Kidney (tissue), 14 donors: ENCODE results near the gene RAB34. TPM values are rescaled to one million over a fixed set of nuclear protein-coding genes. Genes with fewer than 3 reads are reported as not detected.

ENCODE experiments used
- DNase-seq, 5 donors: peaks; one replicate each; pipeline ENCODE4 v3.0.0-alpha.2; 2013 to 2020
- FAIRE-seq: peaks from 2 replicates; lab custom pipeline; 2012; peaks lifted over from hg19 to GRCh38; lab: Jason Lieb, UNC
- H3K27ac ChIP-seq, 2 donors: one replicate each; pipeline ENCODE4 v1.7.0; 2013; ENCODE audit warnings: low read depth in 2 of 2, low read length in 2 of 2, inconsistent platforms in 1 of 2
- H3K27me3 ChIP-seq: one replicate; pipeline ENCODE4 v1.7.1; 2013; ENCODE audit warnings: low read length, inconsistent platforms; ENCODE audit not compliant: control insufficient read depth, insufficient read depth
- H3K36me3 ChIP-seq, 3 donors: one replicate each; pipeline versions ENCODE4 v1.7.0 to v1.7.1; 2013; ENCODE audit warnings: low read length in 3 of 3, control low read depth in 1 of 3, inconsistent platforms in 1 of 3; ENCODE audit not compliant: insufficient read depth in 3 of 3, control insufficient read depth in 2 of 3
- H3K4me1 ChIP-seq, 3 donors: one replicate each; pipeline versions ENCODE4 v1.7.0 to v1.7.1; 2013; ENCODE audit warnings: low read length in 3 of 3, inconsistent platforms in 1 of 3, low read depth in 1 of 3; ENCODE audit not compliant: control insufficient read depth in 2 of 3, insufficient read depth in 2 of 3
- H3K4me3 ChIP-seq, 3 donors: one replicate each; pipeline versions ENCODE4 v1.7.0 to v1.8.1; 2013; ENCODE audit warnings: low read length in 3 of 3, control low read depth in 1 of 3, inconsistent platforms in 1 of 3
- H3K9ac ChIP-seq, 3 donors: one replicate each; pipeline versions ENCODE4 v1.7.0 to v1.7.1; 2013; ENCODE audit warnings: low read length in 3 of 3, control low read depth in 1 of 3, inconsistent platforms in 1 of 3
- H3K9me3 ChIP-seq, 3 donors: one replicate each; pipeline versions ENCODE4 v1.7.0 to v1.7.1; 2013; ENCODE audit warnings: low read length in 3 of 3, control low read depth in 1 of 3, inconsistent platforms in 1 of 3; ENCODE audit not compliant: control insufficient read depth in 2 of 3, insufficient read depth in 1 of 3
- intact Hi-C: fragments of 100-400 bp; cut with DNase I; formaldehyde crosslinking; loops from one replicate; pipeline ENCODE4 v1.11.1; 2022
- polyA plus RNA-seq: library from polyadenylated mRNA; stranded (reverse); fragments of 350-450 nt; fragmentation: Illumina TruSeq; extraction: RNeasy Lipid Tissue Mini Kit (QIAGEN cat#74804); gene quantifications from one replicate; pipeline ENCODE4 v1.2.3, GENCODE V29; 2014; ENCODE audit warnings: low read depth, low replicate concordance; ENCODE audit not compliant: insufficient read depth
- total RNA-seq: library from RNA; stranded (reverse); fragmentation: NEBNext Ultra II Directional; extraction: Animal tissue kit (Norgen Biotek cat#: 25700); gene quantifications from one replicate; pipeline ENCODE4 v1.2.1, GENCODE V29; 2021
- TF ChIP-seq, protein P1 (sequence below): IDR thresholded peaks from 3 replicates; pipeline ENCODE4 v1.5.1; 2012; ENCODE audit warnings: mild to moderate bottlenecking, moderate library complexity, borderline replicate concordance; ENCODE audit not compliant: insufficient read depth; ENCODE audit errors: extremely low read depth
- donor health status: control.
- donor health status: control.
- donor health status: control.
- donor health status: control.
- donor health status: control.
- donor health status: DM: yes; HTN: yes; CAD: no.
- donor health status: Normal renal cell carcinoma (clear cell type).

The RAB34 gene
- total and polyA plus RNA-seq, 2 donors from 2014 or later: 119 to 128 TPM

DNA sequence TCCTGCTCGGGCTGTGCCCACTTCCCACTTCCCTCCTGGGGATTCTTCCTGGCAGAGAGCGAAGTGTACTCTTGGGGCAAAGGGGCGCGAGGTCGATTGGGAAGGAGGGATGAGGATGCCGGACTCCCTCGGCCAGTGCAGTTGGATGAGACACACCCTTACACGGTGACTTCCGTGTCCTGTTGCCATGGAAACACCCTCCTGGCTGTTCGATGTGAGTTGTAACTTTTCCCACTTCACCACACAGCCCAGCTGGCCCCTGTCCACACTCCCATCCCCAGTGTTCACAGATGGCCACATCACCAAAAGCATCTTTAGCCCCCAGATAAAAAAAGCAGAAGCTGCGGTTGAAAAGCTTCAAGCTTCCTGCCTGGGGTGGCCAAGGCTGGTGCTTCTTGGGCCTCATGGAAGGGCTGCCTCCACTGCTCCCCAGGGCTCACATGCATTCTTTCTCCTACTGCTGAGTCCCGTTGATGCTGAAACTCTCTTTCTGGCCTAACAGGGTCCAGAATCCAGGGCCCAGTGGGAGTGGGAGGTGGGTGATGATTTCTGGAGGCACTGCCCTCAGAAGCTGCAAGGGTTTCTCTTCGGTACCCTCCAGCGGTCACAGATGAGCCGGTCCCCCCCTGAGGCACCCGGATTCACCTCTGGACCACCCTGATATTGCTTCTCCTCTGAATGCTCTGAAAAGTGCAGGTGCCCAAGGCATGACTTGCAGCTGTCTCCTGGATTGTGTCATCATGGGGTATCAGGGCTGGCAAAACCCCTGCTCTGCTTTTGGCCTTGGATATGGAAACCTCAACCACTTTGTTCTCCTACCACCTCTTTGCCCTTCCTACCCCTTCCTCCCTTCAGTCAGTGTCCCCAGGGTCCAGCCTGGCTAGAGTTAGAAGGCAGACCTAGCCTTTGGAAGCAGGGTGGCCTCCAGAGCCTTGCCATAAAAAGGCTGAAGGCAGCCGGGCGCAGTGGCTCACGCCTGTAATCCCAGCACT, 24.0 kb upstream of the RAB34 start:
- Histone ChIP-seq H3K9ac (no peak overlapping the region), H3K36me3 (no peaks in the 10 kb centered on the region), H3K4me3 (no peak overlapping the region), H3K4me1 (peaks cover 0 to 19% (median 11%) of the 10 kb centered on the region in 3 donors), H3K27ac (no peak overlapping the region), H3K27me3 (no peaks in the 10 kb centered on the region), H3K9me3 (no peaks in the 10 kb centered on the region)
- DNase-seq (peak in 2 of 5 donors; percentile 40 to 57), FAIRE-seq (no peak)
- TF ChIP-seq, protein P1, sequence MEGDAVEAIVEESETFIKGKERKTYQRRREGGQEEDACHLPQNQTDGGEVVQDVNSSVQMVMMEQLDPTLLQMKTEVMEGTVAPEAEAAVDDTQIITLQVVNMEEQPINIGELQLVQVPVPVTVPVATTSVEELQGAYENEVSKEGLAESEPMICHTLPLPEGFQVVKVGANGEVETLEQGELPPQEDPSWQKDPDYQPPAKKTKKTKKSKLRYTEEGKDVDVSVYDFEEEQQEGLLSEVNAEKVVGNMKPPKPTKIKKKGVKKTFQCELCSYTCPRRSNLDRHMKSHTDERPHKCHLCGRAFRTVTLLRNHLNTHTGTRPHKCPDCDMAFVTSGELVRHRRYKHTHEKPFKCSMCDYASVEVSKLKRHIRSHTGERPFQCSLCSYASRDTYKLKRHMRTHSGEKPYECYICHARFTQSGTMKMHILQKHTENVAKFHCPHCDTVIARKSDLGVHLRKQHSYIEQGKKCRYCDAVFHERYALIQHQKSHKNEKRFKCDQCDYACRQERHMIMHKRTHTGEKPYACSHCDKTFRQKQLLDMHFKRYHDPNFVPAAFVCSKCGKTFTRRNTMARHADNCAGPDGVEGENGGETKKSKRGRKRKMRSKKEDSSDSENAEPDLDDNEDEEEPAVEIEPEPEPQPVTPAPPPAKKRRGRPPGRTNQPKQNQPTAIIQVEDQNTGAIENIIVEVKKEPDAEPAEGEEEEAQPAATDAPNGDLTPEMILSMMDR: no peak
- intact Hi-C loops: no loop called here

GRCh38 chr17:28740406-28741357, 23.0 kb upstream of the RAB34 start:
- H3K27ac ChIP-seq: no peak overlapping the region
- TF ChIP-seq, protein P1: no peak
- peak overlapping the region in 1 of 3 donors; percentile 12 for H3K9ac ChIP-seq
- H3K36me3 ChIP-seq: no peaks in the 10 kb centered on the region
- intact Hi-C loops: no loop called here
- DNase-seq: peak in 2 of 5 donors; percentile 45 to 56
- FAIRE-seq: no peak
- peaks cover 0 to 10% (median 1%) of the 10 kb centered on the region in 3 donors for H3K4me1 ChIP-seq
- H3K4me3 ChIP-seq: no peak overlapping the region
- no peaks in the 10 kb centered on the region for H3K9me3 ChIP-seq
- no peaks in the 10 kb centered on the region for H3K27me3 ChIP-seq

DNA sequence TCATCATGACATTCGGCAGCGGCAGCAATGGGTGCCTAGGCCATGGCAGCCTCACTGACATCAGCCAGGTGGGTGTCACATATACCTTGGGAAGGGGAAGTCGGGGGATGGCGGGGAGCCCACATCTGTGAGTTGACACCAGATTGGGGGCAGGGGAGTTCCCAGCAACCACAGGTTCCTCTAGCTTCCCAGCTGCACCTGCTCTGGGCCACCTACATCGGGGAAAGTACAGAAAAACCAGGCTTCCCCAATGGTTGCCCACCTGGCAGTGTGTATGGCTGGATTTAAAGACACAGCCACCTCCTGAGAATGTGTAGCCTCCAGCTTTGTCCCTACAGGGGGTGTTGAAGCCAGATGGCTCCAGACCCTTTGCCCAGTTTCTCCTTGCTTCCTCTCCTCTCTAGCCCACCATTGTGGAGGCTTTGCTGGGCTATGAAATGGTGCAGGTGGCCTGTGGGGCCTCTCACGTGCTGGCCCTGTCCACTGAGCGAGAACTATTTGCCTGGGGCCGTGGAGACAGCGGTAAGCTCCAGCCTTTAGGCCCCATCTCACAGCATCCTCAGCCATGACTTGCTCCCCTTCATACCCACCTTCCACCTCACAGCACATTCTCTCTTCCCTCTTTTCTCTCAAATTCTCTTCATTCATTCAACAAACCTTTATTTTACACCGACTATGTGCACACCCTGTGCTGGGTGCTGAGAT, 21.2 kb upstream of the RAB34 start:
- Histone ChIP-seq H3K4me3 (no peak overlapping the region), H3K36me3 (peaks cover 0 to 2% (median 0%) of the 10 kb centered on the region in 3 donors)
- TF ChIP-seq, protein P1: no peak

More for the DNA sequence above, 21.2 kb upstream of the RAB34 start:
- no peaks in the 10 kb centered on the region for H3K9me3 ChIP-seq
- H3K9ac ChIP-seq: peak overlapping the region in 1 of 3 donors; percentile 22
- H3K27me3 ChIP-seq: no peaks in the 10 kb centered on the region
- DNase-seq (peak in 1 of 5 donors; percentile 69), FAIRE-seq (no peak)
- H3K4me1 ChIP-seq: peaks cover 0 to 6% (median 0%) of the 10 kb centered on the region in 3 donors
- intact Hi-C loops: no loop called here
- no peak overlapping the region for H3K27ac ChIP-seq
